ENCODE measurements around the gene CST7. TPM values are rescaled to one million over a fixed set of nuclear protein-coding genes. Genes with fewer than 3 reads are reported as not detected.
"Not testable (repeated sequence)": the region's sequence is repeated elsewhere in the genome, so short reads cannot be mapped to it uniquely, and the experiment has no call there.

Gene CST7
- polyA plus RNA-seq, 5 donors: 1.3 to 1.9 (median 1.4) TPM

GRCh38 chr20:24929259-24929658 is 19.8 kb upstream of the CST7 start:
- not testable (repeated sequence) for DNase-seq

GRCh38 chr20:24929867-24930723 is 19.0 kb upstream of the CST7 start:
- peak; percentile 64 to 70 for DNase-seq

- DNase-seq: not testable (repeated sequence)
Observed at GRCh38 chr20:24930724-24931688, 18.1 kb upstream of the CST7 start.

GRCh38 chr20:24931893-24932292 is 17.2 kb upstream of the CST7 start:
- not testable (repeated sequence) for DNase-seq

- DNase-seq: no peak
Observed at GRCh38 chr20:24933266-24933908, 15.7 kb upstream of the CST7 start.

GRCh38 chr20:24934101-24934661 is 14.9 kb upstream of the CST7 start:
- DNase-seq: no peak

GRCh38 chr20:24934716-24935115 is 14.4 kb upstream of the CST7 start:
- DNase-seq: no peak

GRCh38 chr20:24935140-24935539 is 13.9 kb upstream of the CST7 start:
- DNase-seq: no peak

GRCh38 chr20:24935766-24936525 is 13.1 kb upstream of the CST7 start:
- DNase-seq: no peak

GRCh38 chr20:24936526-24937407 is 12.3 kb upstream of the CST7 start:
- DNase-seq: no peak

GRCh38 chr20:24937579-24937978 is 11.5 kb upstream of the CST7 start:
- no peak for DNase-seq

- no peak for DNase-seq
Observed at GRCh38 chr20:24938498-24938897, 10.6 kb upstream of the CST7 start.

GRCh38 chr20:24939036-24939435 is 10.0 kb upstream of the CST7 start:
- no peak for DNase-seq

- DNase-seq: no peak
Observed at GRCh38 chr20:24942679-24943078, 6.4 kb upstream of the CST7 start.

GRCh38 chr20:24943196-24943595 is 5.9 kb upstream of the CST7 start:
- no peak for DNase-seq

GRCh38 chr20:24943731-24944130 is 5.3 kb upstream of the CST7 start:
- no peak for DNase-seq

GRCh38 chr20:24946376-24946775 is 2.7 kb upstream of the CST7 start:
- DNase-seq: not testable (repeated sequence)

- DNase-seq: not testable (repeated sequence)
Observed at GRCh38 chr20:24948396-24948938, 602 bp upstream of the CST7 start.

- no peak for DNase-seq
Observed at GRCh38 chr20:24949756-24950127, 673 bp downstream of the CST7 start.

Measured in right lung (tissue), 5 donors.